GM12874 (cell line): ENCODE results near the gene CCL17.

Experiments used
- TF ChIP-seq, protein P1 (sequence below): IDR thresholded peaks from 2 replicates; pipeline ENCODE4 v1.5.1; 2011; ENCODE audit warnings: low read depth, mild to moderate bottlenecking, control low read depth, low read length, moderate library complexity; ENCODE audit not compliant: insufficient read depth

Gene CCL17

DNA sequence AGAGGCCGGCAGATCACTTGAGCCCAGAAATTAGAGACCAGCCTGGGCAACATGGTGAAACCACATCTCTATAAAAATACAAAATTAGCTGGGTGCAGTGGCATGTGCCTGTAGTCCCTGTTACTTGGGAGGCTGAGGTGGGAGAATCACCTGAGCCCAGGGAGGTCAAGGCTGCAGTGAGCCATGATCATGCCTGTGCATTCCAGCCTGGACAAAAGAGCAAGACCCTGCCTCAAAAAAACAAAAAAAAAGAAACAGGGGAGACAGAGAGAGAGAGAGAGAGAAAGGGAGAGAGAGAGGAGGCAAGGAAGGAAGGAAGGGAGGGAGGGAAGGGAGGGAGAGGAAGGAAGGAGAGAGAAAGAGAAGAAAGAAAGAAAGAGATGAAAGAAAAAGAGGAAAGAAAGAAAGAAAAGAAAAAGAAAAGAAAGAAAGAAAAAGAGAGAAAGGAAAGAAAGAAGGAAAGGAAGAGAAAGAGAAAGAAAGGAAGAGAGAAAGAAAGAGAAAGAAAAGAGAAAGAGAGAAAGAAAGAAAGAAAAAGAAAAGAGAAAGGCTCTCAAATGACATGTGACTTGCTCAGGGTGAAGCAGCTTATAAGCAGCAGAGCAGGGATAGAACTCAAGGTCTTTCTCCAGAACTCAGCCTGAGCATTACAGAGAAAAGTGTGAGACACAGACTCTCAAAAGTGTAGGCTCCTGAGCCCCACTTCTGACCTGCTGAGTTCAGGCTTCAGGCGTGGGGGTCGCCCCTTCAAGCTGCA lies 16.8 kb upstream of the CCL17 start:
- TF ChIP-seq, protein P1, sequence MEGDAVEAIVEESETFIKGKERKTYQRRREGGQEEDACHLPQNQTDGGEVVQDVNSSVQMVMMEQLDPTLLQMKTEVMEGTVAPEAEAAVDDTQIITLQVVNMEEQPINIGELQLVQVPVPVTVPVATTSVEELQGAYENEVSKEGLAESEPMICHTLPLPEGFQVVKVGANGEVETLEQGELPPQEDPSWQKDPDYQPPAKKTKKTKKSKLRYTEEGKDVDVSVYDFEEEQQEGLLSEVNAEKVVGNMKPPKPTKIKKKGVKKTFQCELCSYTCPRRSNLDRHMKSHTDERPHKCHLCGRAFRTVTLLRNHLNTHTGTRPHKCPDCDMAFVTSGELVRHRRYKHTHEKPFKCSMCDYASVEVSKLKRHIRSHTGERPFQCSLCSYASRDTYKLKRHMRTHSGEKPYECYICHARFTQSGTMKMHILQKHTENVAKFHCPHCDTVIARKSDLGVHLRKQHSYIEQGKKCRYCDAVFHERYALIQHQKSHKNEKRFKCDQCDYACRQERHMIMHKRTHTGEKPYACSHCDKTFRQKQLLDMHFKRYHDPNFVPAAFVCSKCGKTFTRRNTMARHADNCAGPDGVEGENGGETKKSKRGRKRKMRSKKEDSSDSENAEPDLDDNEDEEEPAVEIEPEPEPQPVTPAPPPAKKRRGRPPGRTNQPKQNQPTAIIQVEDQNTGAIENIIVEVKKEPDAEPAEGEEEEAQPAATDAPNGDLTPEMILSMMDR: no peak

DNA sequence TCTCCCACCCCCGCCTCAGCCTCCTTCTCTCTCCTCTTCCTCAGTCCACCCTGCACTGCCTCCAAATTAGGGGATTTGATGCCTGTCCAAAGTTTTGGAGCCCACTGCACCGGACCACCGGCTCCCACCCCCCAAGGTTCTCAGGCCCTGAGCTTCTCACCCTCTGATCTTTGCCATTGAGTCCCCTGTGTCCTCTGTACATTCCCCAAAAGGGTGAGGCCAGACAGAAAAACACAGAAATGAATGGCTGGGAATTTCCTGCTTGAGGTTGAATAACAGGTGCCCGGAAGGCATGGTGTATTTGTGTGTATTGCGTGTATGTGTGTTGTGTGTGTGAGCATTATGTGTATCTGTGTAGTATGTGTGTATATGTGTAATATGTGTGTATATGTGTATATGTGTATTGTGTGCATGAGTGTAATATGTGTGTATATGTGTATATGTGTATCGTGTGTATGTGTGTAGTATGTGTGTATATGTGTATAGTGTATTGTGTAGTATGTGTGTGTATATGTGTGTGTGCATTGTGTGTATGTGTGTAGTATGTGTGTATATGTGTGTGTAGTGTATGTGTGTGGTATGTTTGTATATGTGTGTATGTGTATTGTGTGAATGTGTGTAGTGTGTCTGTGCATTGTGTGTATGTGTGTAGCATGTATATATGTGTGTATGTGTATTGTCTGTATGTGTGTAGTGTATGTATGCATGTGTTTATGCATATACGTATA lies 16.0 kb upstream of the CCL17 start:
- TF ChIP-seq, protein P1: no peak

DNA sequence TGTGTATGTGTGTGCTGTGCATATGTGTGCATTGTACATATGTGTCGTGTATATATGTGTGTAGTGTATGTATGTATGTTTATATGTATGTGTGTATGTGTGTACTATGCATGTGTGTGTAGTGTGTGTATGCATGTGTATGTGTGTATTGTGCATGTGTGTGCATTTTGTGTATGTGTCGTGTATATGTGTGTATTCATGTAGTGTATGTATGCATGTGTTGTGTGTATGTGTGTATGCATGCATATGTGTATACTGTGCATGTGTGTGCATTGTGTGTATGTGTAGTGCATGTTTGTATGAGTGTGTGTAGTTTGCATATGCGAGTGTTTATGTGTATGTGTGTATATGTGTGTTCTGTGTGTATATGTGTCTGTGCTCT lies 15.5 kb upstream of the CCL17 start:
- TF ChIP-seq, protein P1: no peak

DNA sequence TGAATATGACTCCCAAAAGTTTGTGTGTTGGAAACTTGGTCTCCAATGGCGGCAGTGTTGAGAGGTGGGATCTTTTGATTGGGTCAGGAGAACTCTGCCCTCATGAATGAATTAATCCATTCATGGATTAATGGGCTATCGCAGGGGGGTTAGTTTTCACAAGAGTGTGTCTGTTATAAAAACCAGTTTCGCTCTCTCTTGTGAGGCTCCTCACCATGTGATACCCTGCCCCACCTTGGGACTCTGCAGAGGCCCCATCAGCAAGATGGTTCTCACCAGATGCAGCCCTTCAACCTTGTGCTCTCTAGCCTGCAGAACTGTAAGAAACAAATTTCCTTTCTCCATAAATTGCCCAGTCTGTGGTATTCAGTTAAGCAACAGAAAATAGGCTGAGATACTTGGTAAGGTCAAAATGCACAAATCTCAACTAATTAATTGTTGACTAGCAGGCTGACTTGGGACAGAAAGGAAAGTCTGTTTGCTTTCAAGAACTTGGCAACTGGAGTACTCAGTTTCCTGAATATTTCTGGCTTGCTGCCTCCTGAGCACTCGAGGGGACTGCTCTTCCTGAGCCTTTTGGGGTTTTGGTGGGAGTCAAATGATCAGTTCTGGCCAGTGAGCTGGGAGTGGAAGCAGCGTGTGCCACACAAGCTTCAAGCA lies 13.8 kb upstream of the CCL17 start:
- TF ChIP-seq, protein P1: no peak

DNA sequence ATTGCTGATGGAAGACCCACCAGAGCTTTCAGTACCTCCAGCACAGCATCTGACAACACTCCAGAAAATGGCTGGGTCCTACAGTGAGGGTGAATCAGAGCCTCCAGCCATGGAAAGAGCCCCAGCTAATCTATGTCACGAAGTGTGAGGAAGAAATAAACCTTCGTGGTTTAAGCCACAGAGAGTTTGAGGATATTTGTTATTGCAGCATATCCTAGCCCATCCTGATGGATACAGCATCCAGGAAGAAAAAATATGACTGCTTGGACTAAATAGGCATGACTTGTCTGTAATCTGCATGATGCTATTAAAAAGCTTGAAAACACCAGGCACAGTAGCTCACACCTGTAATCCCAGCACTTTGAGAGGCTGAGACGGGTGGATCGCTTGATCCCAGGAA lies 13.3 kb upstream of the CCL17 start:
- TF ChIP-seq, protein P1: no peak

DNA sequence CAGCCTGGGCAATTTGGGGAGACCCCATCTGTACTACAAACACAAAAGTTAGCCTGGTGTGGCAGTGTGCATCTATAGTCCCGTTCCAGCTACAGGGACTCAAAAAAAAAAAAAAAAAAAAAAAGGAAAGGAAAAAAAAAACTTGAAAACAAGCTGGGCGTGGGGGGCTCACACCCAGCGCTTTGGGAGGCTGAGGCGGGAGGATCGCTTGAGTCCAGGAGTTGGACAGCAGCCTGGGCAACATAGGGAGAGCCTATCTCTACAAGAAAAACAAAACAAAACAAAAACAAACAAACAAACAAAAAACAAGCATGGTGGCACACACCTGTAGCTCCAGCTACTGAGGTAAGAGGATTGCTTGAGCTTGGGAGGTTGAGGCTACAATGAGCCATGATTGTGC lies 12.9 kb upstream of the CCL17 start:
- TF ChIP-seq, protein P1: no peak

DNA sequence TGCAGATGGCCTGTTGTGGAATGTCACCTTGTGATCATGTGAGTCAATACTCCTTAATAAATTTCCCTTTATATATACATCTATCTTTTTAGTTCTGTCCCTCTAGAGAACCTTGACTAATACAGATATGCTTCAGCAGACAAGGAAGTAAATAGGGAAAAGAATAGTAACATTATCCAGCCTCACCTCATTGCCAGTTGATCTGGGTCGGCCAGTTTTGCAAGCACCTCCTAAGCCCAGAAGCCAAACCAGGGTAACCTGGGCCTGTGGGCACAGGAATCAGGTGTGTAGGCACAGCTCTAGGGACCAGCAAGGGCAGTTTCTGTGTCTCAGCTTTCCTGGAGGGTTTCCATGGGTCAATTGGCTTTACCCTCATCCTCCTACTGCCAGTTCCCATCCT lies 11.9 kb upstream of the CCL17 start:
- TF ChIP-seq, protein P1: no peak
